Stimulated activated CD4-positive, alpha-beta T cell treated with anti-CD3 and anti-CD28 coated beads, Interleukin-1b, Interleukin-23, amount 100 ng/mL, for 24 hours (primary cell): ENCODE results near the gene MMP24.
"Not testable (repeated sequence)": the region's sequence is repeated elsewhere in the genome, so short reads cannot be mapped to it uniquely, and the experiment has no call there.

Experiments used
- DNase-seq, 4 experiments: peaks; one replicate each; pipeline ENCODE4 v3.0.0-alpha.2; 2020; ENCODE audit warnings: low read depth in 4 of 4, low spot score in 1 of 4

The MMP24 gene

GRCh38 chr20:35306931-35307517, 80.5 kb downstream of the MMP24 start:
- DNase-seq = no peak

GRCh38 chr20:35307666-35308653, 81.5 kb downstream of the MMP24 start:
- no peak for DNase-seq

GRCh38 chr20:35311409-35311808, 84.9 kb downstream of the MMP24 start:
- peak; percentile 34 to 77 (median 48) for DNase-seq

GRCh38 chr20:35311822-35312221, 85.3 kb downstream of the MMP24 start:
- no peak for DNase-seq

- no peak for DNase-seq
Measured at GRCh38 chr20:35312318-35312717, 85.8 kb downstream of the MMP24 start.

GRCh38 chr20:35314816-35315631, 88.5 kb downstream of the MMP24 start:
- no peak for DNase-seq

GRCh38 chr20:35315632-35316020, 89.1 kb downstream of the MMP24 start:
- DNase-seq = not testable (repeated sequence)

- DNase-seq = no peak
Measured at GRCh38 chr20:35316086-35316485, 89.6 kb downstream of the MMP24 start.

GRCh38 chr20:35317416-35318210, 91.1 kb downstream of the MMP24 start:
- no peak for DNase-seq

- no peak for DNase-seq
Measured at GRCh38 chr20:35318502-35319157, 92.1 kb downstream of the MMP24 start.

GRCh38 chr20:35319192-35319870, 92.8 kb downstream of the MMP24 start:
- DNase-seq = no peak

GRCh38 chr20:35319871-35320197, 93.3 kb downstream of the MMP24 start:
- no peak for DNase-seq

- DNase-seq = no peak
Measured at GRCh38 chr20:35320396-35321126, 94.1 kb downstream of the MMP24 start.

- no peak for DNase-seq
Measured at GRCh38 chr20:35325401-35325800, 98.9 kb downstream of the MMP24 start.

GRCh38 chr20:35326021-35326739, 99.7 kb downstream of the MMP24 start:
- DNase-seq = no peak
